AG10803 (cell line): ENCODE data around the gene SHCBP1L.

Experiments used
- DNase-seq: peaks from one replicate; pipeline ENCODE4 v3.0.0; 2010; ENCODE audit warnings: low read depth
- H3K4me3 ChIP-seq: 2 replicates; pipeline ENCODE4 v1.5.1; 2011; ENCODE audit warnings: mild to moderate bottlenecking, low read length, control low read depth
- CTCF ChIP-seq: conservative IDR thresholded peaks from 2 replicates; pipeline ENCODE4 v1.5.1; 2011; ENCODE audit warnings: mild to moderate bottlenecking, low read length, control low read depth, inconsistent platforms

The SHCBP1L gene

GRCh38 chr1:182990413-182991144, 37.6 kb upstream of the SHCBP1L start:
- no peak overlapping the region for H3K4me3 ChIP-seq
- peak; percentile 36 for DNase-seq
- TF ChIP-seq CTCF = no peak

- TF ChIP-seq CTCF = no peak
- no peak for DNase-seq
- H3K4me3 ChIP-seq = no peak overlapping the region
These were observed 32.9 kb upstream of the SHCBP1L start for GRCh38 chr1:182985876-182986275.

DNA sequence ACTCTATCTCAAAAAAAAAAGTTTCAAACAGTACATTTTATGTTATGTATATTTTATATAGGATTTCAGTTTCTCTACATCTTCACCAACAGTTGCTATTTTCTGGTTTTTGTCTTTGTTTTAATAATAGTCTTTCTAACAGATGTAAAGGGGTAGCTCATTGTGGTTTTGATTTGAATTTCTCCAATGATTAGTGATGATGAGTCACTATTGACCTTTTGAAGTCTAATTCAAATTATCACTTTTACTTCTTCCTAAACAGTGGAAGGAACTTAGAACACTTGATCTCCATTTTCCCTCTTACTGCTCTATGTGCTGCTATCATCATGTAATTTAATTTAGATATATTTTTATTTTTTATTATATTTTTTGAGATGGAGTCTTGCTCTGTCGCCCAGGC, 31.7 kb upstream of the SHCBP1L start:
- TF ChIP-seq CTCF = no peak
- no peak for DNase-seq
- H3K4me3 ChIP-seq = no peak overlapping the region

GRCh38 chr1:182984138-182984537, 31.2 kb upstream of the SHCBP1L start:
- TF ChIP-seq CTCF = no peak
- no peak for DNase-seq
- no peak overlapping the region for H3K4me3 ChIP-seq

DNA sequence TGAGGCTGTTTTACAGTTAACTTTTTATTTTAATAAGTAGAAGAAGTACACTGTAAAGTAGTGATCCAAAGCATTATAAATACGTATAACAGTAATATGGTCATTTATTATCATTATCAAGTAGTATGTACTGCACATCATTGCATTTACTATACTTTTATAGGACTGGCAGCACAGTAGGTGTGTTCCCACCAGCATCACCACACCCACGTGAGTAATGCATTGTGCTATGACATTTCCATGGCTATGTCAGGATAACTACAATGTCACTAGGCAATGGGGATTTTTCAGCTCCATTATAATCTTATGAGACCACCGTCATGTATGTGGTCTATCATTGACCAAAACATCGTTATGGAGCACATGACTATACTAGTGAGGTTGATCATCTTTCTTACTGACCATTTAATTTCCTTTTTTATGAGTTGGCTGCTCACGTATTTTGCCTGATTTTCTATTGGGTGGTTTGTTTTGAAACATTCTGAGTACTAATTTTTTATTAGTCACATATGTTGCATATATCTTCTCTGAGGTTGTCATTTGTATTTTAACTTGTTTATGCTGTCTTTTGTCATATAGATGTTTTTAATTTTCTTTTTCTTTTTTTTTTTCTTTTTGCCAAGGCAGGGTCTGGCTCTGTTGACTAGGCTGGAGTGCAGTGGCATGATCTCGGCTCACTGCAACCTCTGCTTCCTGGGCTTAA, 25.3 kb upstream of the SHCBP1L start:
- DNase-seq = no peak
- TF ChIP-seq CTCF = no peak
- H3K4me3 ChIP-seq = no peak overlapping the region

- no peak for TF ChIP-seq CTCF
- no peak for DNase-seq
- no peak overlapping the region for H3K4me3 ChIP-seq
These were observed 24.5 kb upstream of the SHCBP1L start for GRCh38 chr1:182977480-182977879.
